GM18511 (cell line): ENCODE data around the gene CSDE1.
A peak's percentile ranks its signal among the peaks of the same experiment; 100 is the strongest.

ENCODE experiments used
- ATAC-seq: cut with Tn5 transposase; IDR thresholded peaks from one replicate; pipeline ENCODE4 v1.9.1; 2021; ENCODE audit warnings: mild to moderate bottlenecking, moderate library complexity; ENCODE audit not compliant: unreplicated experiment

CSDE1 gene

DNA sequence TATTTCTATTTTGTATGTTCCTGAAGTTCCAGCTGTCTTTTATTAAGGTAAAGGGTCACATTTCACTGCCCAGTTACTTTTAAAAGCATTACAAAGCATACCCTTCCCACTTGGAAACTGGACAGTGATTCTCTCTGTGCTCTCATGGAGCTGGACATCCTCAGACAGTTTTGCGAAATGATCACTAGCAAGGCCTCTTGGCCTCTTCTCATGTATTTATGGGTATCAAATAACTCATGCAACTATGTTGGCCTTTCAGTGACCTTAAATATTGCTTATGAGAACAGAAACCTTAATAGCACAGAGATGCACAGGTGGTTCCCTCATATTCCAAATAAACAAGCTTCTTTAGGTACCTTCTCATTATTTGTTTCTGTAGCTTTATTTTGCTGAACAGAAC is 54.5 kb downstream of the CSDE1 start:
- peak; percentile 68 for ATAC-seq

DNA sequence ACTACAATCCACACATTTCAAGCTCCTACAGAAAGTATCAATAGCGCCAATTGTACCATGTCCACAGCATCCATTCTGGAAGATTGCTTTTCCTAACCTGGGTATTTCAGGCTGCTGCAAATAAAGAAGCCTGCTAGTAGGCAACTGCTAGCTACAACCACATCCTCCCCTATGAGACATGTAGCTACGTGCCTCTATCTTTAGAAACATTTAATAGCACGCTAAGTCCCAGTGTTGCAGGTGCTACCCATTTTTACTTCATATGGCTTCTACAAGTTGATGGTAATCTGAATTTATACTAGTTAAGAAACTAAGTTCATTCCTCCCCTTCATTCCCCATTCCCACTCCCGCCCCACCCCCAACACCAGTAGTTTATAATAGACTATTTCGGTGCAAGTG is 55.0 kb downstream of the CSDE1 start:
- peak; percentile 75 for ATAC-seq

DNA sequence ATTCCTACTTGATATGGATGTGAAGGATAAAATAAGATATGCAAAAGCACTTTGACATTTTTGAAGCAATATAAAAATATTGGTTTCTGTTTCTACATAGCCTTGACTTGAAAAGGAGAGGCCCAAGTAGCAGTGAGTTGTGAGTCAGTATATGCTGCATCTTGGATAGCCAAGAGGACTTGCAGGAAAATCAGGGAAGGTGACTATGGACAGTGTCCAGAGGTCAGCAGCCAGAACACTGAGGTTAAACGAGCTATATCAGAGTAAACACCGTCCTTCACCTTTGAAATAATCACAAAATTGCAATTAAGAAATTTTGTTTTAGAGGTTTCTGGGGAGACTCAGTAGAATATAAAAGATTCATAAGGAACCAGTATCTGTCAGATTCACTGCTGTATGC is 55.9 kb downstream of the CSDE1 start:
- no peak for ATAC-seq

DNA sequence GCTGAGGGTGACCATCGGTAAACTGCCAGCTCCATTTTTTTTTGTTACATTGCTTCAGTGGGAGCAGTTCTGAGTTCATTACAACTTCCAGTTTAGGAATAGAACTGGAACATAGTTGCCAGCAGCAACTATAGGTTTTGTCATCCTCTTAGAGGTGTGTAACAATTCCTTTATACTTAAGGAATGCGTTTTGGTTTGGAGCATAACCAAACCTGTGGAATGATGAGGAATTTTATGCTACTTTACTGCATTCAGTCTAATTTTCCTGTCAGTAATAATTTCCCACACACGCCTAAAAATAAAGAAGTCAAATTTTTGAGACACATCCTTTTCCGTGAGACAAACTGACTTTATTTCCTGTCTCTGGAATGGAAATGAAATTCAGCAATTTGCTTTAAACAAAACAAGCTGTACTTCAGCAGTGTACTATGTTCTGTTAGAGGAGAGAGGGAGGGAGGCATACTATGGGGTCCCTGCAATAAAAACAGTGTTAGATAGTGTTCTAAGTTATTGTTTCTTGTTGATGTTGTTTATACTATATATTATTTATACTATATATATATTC is 57.7 kb downstream of the CSDE1 start:
- no peak for ATAC-seq

DNA sequence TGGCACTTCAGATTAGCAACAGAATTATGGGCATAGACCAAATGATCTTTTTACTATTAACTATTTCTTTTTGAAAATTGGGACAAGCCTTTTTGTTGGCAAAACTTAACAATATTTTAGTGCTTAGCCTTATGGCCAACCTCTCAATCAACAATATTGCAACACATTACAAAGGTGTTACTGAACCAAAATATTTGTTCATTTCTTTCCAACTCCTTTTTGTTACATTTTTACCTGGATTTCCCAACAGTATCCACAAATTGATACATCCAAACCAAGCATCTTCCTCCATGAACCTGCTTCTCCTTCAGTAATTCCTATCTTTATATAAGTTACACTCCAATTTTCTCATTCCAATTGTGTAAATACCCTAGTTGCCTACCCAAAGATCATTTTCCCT is 61.0 kb downstream of the CSDE1 start:
- ATAC-seq, result no peak

DNA sequence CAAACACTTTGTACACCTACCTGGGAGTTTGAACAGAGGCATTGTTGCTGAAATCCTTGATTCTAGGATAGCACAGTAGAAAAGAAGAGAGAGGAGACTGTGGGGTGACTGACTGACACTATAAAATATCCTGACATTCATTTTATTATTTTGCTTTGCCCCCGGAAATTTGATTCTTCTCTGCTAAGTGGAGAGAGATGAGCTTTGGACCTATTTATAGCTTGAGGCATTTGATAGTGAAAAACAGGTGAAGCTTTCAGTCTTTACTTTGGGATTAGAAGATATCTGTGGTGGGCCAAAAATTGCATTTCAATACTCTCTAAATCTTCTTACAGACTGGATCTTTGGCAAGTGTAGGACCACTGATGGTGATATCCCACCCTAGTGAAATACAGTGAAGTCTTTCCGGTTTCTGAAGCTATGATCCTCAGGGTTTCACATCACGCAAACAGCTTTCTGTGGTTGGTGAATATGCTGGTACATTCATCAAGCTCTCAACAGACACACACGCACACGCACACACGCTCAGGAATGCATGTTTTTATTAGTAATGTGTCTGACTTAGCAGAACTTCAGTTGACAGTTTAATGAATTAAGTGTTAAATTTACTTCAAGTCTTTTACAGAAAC is 62.2 kb downstream of the CSDE1 start, which contains the start of gene AMPD1:
Gene AMPD1, minus strand, starts transcription at position 117 of the 629 bp plus-strand sequence. Its CDS starts 75 bp downstream, at position 42.
- ATAC-seq, result no peak

DNA sequence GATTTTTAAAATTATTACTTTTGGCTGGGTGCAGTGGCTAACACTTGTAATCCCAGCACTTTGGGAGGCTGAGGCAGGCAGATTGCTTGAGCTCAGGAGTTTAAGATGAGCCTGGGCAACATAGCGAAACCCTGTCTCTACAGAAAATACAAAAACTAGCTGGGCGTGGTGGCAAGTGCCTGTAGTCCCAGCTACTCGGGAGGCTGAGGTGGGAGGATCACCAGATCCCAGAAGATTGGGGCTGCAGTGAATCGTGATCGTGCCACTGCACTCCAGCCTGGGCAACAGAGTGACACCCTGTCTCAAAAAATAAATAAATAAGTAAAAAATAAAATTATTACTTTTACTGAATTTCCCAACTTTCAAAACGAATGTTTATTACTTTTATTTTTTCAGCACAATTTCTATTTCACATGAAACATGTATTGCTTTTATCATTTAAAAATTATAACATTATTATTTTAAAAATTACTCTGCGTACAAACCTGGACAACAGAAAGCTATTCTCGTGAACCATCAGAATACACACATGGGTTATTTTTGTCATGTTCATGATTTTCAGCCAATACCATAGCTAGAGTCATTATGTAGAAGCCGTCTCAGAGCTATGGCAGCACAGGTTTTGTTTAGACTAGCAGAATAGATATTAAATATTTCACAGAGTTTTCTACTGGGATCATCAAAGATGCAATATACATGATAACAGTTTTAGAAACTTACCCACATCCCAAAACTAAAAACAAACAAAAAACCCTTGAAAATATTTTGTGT is 63.1 kb downstream of the CSDE1 start:
- no peak for ATAC-seq

DNA sequence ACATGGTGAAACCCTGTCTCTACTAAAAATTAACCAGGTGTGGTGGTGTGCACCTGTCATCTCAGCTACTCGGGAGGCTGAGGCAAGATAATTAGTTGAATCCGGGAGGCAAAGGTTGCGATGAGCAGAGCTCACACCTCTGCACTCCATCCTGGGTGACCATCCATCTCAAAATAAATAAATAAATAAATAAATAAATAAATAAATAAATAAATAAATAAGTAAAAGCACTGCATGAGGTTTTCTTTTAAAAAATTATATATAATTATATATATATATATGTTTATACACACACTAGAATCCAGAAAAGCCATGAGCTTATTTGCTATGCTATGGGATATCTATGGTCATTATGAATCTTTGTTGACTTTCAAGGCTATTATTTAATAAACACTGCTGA is 64.8 kb downstream of the CSDE1 start:
- no peak for ATAC-seq

DNA sequence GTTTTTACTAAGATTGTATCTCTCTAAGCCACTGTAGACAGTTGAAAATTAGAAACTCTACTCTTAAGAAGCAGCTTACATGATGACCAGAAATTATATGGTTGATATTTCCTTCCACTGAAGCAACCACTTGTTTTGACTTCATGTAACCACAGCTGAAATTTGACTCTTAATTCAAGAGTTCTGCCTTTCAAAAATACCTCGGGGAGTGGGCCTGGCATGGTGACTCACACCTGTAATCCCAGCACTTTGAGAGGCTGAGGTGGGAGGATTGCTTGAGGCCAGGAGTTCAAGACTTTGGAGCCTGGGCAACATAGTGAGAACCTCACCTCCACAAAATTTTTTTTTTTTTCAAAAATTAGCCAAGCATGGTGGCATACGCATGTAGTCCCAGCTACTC is 66.7 kb downstream of the CSDE1 start:
- no peak for ATAC-seq

DNA sequence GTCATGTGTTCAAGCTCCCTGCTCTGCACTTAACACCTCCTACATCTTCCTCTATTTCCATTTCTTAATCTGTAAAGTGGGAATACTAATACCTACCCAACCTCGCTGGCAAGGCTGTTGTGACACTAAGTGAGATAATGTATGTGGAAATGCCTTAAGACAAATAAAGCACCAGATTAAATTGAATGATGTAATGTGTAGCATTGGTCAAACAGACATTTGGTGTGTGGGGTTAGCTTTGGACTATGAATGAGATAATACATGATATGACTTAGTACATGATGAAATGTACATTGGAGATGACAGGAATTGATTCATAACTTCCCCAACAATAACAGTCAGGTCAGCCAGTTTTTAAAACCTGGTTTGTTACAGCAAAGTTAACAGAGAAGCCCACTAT is 67.6 kb downstream of the CSDE1 start:
- ATAC-seq, result no peak

DNA sequence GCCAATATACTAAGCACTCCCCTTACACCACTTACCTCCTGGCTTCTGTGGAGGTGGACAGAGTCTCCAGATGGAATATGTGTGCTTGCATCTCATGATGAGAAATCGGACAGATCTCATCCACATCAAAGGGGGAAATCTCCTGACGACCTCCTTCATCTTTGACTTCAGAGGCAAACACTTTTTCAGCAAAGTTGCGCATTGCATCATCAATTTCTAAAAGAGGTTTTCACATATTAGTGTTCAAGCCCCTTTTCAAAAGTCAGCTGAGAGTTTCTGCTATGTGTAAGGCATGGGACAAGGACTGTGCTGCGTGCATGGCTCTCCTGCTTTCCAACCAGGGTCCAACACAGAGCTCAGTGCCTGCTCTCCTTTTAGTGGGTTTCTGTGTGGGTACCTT is 69.3 kb downstream of the CSDE1 start:
- ATAC-seq, result no peak

DNA sequence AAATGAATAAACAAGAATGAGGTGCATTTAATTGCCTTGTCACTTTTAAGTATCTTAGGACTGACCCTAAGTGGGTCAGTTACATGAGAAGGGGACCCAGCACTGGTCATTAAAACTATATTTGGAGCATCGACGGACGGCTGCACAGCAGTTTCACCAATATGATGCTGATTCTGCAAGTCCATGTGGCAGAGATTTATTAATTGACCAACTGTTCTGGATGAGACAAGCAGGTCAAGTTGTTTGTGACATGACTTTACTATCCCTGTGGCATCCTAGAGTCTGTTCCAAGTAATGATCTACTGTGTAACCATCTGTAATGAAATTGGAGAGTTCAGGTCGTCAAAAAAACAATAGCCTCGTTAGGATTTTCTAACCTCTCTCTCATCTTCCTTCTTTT is 71.9 kb downstream of the CSDE1 start:
- no peak for ATAC-seq

DNA sequence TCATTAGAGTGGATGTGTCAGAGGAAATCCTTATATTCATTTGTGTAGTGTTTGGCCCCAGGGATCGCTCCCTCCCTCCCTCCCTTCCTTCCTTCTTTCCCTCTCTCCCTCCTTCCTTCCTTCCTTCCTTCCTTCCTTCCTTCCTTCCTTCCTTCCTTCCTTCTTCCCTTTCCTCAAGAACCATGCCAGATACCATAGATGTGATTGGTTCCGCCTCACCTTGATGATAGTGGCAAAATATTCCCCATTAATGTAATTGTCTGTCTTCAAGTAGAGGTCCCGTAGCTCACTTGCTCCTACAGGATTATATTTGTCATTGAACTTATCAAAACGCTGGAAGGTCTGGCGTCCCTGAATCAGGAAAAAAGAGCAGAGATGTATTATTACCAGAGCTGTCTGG is 80.1 kb downstream of the CSDE1 start:
- no peak for ATAC-seq

DNA sequence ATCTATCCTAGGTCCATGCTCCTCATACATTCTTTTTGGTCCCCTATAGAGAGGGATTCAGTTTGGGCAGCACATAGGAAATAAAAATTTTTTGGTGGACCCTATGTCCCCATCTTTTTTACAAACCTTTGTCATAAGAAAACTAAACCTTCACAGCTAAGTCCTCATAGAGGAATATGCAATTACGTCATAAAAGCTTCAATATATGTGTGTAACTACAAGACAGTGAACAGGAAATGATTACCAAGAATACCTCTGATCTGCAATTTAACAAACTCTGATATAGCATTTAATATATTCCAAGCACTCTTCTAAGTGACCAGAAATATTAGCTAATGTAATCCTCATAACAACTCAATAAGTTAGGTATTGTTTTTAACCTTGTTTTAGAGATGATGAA is 81.7 kb downstream of the CSDE1 start:
- no peak for ATAC-seq

DNA sequence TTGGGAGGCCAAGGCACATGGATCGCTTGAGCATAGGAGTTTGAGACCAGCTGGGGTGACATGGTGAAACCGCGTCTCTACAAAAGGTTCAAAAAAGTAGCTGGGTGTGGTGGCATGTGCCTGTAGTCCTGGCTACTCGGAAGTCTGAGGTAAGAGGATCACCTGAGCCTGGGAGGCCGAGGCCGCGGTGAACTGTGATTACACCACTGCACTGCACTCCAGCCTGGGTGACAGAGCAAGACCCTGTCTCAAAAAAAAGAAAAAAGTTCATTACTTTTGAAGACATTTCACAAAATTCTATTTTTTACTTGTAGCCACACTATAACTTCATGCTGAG is 85.9 kb downstream of the CSDE1 start:
- no peak for ATAC-seq

DNA sequence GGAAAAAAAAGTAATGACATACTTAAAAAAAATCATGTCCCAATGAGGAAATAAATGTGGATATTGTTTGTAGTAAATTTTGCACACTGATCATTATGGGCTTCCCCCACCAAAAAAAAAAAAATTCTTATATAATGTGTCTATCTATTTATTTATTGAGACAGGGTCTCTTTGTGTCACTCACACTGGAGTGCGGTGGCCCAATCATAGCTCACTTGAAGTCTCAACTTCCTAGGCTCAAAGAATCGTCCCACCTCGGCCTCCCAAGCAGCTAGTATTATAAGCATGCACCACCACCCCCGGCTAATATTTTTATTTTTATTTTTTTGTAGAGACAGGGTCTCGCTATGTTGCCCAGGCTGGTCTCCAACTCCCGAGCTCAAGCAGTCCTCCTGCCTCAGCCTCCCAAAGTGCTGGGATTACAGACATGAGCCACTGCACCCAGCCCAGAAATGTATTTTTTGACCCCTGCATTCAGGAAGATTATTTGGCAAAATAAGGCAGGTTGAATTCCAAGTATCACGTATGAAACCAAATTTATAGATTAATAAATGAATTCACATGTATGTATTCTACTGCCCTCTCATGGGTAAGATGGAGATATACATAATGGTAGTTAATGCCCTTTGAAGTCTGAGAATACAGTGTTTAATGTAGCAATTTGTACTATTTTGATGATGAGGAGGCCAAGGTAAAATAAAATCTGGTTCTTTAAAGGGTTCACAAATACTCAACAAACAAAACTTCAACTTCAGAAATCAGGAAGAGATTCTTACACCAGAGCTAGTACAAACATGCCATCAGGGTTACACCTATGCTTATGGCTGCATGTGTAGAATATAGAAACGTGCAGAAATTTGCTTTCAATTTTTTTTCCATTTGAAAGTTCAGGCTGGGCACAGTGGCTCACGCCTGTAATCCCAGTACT is 86.5 kb downstream of the CSDE1 start:
- ATAC-seq, result no peak

DNA sequence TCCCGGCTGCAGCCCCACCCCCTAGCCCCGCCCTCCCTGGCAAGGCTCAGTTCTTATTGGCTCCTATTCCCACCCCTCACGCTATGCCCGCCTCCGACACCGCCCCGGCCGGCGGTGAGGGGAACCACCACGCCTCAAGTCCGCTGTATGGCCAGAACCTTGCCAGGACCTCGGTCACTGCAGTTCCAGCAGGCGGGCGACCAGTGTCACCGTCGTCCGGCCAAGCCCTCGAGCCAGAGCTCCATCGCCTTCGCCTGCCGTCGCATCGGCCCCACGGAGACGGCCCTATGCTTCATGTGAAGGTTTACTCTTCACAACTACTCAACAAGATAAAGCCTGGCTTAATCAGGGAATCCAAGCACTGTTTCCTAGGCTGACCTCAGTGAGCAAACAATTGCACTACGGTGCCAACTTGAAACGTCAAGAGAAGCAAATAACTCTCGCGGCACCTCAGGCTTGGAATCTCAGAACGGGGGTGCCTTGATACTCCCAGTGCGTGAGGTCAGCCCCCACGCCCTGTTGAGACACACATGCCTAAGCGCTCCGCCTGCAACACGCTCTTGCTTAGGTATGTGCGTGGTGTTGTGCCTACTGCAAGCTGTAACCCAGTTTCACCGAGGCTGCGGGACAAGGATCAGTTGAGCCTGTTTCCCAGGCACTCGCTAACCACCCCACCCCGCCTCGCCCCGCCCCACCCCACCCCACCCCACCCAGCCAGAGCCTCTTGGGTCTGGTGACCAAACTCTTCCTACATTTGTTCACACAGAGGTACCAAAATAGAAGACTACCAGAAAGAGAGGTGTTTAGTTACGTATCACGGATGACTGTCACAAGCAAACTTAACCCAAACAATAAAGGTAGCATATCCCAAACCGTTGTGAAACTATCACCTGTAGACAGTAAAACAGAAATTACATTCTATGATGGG is 87.4 kb downstream of the CSDE1 start:
- ATAC-seq, result peak; percentile 98

DNA sequence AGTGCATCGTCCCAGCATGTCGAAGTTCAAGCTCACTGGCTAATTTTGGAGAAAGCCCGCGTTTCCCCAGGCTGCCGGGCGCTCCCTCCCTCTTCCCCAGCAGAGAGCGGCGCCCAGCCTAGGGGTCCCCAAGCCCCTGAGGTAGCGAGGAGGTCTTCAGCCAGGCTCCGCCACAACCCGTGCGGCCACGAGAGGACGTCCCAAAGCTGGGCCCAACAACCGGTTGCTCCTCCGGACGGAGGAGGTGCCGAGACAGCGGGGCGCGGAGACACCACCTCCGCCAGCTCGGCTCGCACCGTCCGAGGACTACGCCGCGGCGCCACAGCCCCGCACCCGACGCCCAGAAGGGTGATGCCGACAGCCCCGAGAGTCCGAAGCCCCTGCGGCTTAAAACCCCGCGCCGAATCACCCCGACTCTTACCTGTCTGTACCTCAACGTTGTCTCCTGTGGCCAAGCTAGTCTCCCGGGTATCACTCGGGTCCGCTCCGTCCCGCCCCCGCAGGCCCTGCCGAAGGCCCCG is 88.2 kb downstream of the CSDE1 start, which contains the start of gene DENND2C:
Gene DENND2C, minus strand, starts transcription at position 488 of the 521 bp plus-strand sequence. CDS start 44,065 bp downstream, outside the sequence.
- peak; percentile 75 for ATAC-seq

DNA sequence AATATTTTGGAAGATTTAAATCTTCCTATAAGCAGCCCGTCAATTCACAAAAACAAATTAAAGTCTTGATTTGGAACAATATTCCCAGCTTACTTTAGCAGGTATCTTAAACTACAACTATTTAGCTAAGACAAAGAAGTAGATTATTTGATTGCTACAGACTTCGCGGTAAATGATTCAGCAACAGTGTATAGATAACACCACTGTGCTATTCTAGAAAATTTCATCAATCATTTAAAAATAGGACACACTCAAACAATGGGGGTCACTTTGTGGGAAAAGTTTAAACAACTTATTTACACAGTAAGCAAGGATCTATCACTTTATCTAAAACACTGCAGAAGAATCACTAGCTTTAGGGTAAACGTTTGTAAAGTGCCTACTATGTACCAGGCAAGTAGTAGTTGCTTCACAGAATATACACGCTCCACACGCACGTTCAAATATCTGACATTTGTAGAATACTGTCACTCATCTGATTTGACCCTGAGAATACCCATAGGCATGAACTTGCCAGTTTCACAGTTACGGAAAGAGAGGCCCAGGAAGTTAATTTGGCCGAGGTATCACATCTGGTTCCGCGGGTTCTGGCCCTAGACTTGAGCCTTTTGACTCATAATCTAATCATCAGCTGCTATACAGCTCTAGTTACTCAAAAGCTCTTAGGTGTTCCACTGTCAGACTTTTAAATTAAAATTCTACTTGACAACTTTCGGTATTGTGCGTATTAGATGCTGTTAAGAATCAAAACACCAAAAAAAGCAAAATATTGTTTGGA is 88.8 kb downstream of the CSDE1 start:
- no peak for ATAC-seq
